OCI-LY3 (cell line): ENCODE results near the gene XRCC5.

ENCODE experiments used
- H2AFZ ChIP-seq: fragments of 200-600, 300-600 bp; shearing (Covaris generic); 2 replicates; pipeline ENCODE4 v1.6.0; 2014; ENCODE audit warnings: antibody characterized with exemption, low read depth, low read length
- H3K27ac ChIP-seq: fragments of 200-600, 300-600 bp; sonication (generic); 2 replicates; pipeline ENCODE4 v1.5.1; 2014; ENCODE audit warnings: mild to moderate bottlenecking, low read length, moderate library complexity, mixed read lengths
- H3K27me3 ChIP-seq: fragments of 200-600, 300-600 bp; sonication (generic); 2 replicates; pipeline ENCODE4 v1.6.1; 2014; ENCODE audit warnings: low read depth, low read length, mixed read lengths
- H3K36me3 ChIP-seq: fragments of 200-600, 300-600 bp; sonication (generic); replicated peaks from 2 replicates; pipeline ENCODE3; 2014; ENCODE audit warnings: low read depth, low read length, mixed read lengths
- H3K4me1 ChIP-seq: fragments of 300-600, 200-600 bp; sonication (generic); 2 replicates; pipeline ENCODE4 v1.6.1; 2014; ENCODE audit warnings: low read length, mixed read lengths
- H3K4me2 ChIP-seq: fragments of 200-600, 300-600 bp; sonication (generic); 2 replicates; pipeline ENCODE4 v1.6.1; 2014; ENCODE audit warnings: low read length, mixed read lengths
- H3K4me3 ChIP-seq: fragments of 300-600, 200-600 bp; sonication (generic); 2 replicates; pipeline ENCODE4 v1.5.1; 2014; ENCODE audit warnings: antibody characterized with exemption, mild to moderate bottlenecking, low read length, moderate library complexity
- H3K79me2 ChIP-seq: fragments of 300-600, 200-600 bp; shearing (Covaris generic); 2 replicates; pipeline ENCODE4 v1.6.1; 2014; ENCODE audit warnings: mild to moderate bottlenecking, low read length, mixed read lengths
- H3K9ac ChIP-seq: fragments of 300-600, 200-600 bp; shearing (Covaris generic); 2 replicates; pipeline ENCODE4 v1.6.0; 2014; ENCODE audit warnings: mild to moderate bottlenecking, low read length, moderate library complexity
- H3K9me3 ChIP-seq: fragments of 200-600, 300-600 bp; shearing (Covaris generic); 2 replicates; pipeline ENCODE4 v1.6.1; 2014; ENCODE audit warnings: low read length, mixed read lengths; ENCODE audit not compliant: insufficient read depth
- H4K20me1 ChIP-seq: fragments of 200-600, 300-600 bp; sonication (generic); 2 replicates; pipeline ENCODE4 v1.6.1; 2016; ENCODE audit warnings: low read length, mixed read lengths; ENCODE audit not compliant: insufficient read depth
- EZH2phosphoT487 ChIP-seq: fragments of 200-600 bp; shearing (Covaris generic); IDR thresholded peaks from 2 replicates; pipeline ENCODE4 v1.6.1; 2018; ENCODE audit warnings: antibody characterized with exemption, mixed run types, low read depth
- TF ChIP-seq, protein P1 (sequence below): fragments of 200-600, 300-600 bp; sonication (generic); IDR thresholded peaks from 2 replicates; pipeline ENCODE4 v1.5.1; 2014; ENCODE audit warnings: antibody characterized with exemption, low read length, low read depth

XRCC5 gene

DNA sequence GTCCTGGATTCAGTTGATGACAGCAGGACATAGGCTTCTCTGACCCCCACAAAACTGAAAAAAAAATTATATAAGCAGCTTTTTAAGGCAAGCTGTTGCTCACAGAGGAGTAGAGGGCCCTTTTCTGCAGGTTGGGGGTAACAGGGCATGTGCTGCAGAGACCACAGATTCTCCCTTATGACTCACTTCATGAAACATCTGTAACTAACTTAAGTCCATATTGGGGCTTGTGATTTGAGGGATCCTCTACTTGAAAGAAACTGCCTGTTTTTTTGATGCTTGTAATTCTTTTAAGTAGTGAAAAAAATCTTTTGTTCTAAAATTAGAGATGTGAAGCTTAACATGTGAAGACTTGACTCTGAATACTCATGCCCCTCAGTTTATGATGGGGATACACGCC, 33.4 kb downstream of the XRCC5 start:
- Histone ChIP-seq H2AFZ (no peak overlapping the region), H3K4me3 (peak overlapping the region; percentile 31; the same call in 1 of the 2 replicates)
- TF ChIP-seq EZH2phosphoT487 = no peak
- TF ChIP-seq, protein P1, sequence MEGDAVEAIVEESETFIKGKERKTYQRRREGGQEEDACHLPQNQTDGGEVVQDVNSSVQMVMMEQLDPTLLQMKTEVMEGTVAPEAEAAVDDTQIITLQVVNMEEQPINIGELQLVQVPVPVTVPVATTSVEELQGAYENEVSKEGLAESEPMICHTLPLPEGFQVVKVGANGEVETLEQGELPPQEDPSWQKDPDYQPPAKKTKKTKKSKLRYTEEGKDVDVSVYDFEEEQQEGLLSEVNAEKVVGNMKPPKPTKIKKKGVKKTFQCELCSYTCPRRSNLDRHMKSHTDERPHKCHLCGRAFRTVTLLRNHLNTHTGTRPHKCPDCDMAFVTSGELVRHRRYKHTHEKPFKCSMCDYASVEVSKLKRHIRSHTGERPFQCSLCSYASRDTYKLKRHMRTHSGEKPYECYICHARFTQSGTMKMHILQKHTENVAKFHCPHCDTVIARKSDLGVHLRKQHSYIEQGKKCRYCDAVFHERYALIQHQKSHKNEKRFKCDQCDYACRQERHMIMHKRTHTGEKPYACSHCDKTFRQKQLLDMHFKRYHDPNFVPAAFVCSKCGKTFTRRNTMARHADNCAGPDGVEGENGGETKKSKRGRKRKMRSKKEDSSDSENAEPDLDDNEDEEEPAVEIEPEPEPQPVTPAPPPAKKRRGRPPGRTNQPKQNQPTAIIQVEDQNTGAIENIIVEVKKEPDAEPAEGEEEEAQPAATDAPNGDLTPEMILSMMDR = no peak

DNA sequence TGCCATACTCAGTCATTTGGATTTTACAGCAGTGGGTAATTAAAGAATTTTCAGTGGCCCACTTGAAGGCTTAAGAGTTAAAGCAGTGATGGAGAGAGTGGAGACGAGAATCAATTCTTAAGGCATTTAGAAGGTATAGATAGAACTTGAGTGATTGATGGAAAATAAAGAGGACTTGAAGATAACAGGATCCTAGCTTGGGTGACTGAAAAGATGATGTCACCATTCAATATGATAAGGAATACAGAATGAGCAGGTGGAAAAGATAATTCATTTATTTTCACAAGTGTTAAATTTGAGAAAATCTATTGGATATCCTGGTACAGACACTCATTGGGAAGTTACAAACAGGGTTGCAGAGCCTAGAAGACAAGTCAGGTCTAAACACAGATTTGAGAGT, 35.2 kb downstream of the XRCC5 start:
- TF ChIP-seq, protein P1 = no peak
- no peak for TF ChIP-seq EZH2phosphoT487
- peaks cover 65% of the 10 kb centered on the region for H3K36me3 ChIP-seq
- H3K79me2 ChIP-seq = peaks cover 61% of the 10 kb centered on the region

More for the DNA sequence above, 33.4 kb downstream of the XRCC5 start:
- H3K4me2 ChIP-seq = peak overlapping the region; percentile 54
- H3K4me1 ChIP-seq = peaks cover 28% of the 10 kb centered on the region
- peak overlapping the region; percentile 97 for H3K27ac ChIP-seq
- peaks cover 66% of the 10 kb centered on the region for H3K36me3 ChIP-seq
- H3K9me3 ChIP-seq = no peaks in the 10 kb centered on the region
- no peaks in the 10 kb centered on the region for H4K20me1 ChIP-seq
- H3K79me2 ChIP-seq = peaks cover 60% of the 10 kb centered on the region
- H3K27me3 ChIP-seq = no peaks in the 10 kb centered on the region
- peak overlapping the region; percentile 66 for H3K9ac ChIP-seq

DNA sequence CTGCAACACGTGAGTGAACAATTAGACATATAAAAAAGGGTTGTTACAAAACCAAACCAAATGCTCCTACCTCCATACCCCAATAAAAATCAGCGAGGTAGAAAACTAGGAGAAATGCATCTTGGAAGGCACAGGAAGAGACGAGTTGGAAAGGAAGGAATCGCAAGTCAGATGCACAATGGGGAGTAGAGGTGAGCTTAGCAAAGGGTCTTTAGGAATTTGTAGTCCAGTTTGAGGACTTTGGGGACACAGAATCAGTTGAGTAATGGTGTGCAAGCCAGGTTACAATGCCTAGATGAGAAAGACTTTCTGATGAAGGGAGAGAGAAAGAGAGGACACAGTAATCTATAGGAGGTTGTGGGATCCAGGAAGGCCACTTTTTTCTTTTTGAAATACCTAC, 35.7 kb downstream of the XRCC5 start:
- H3K9ac ChIP-seq = no peak overlapping the region
- no peak overlapping the region for H3K4me2 ChIP-seq
- H3K36me3 ChIP-seq = peaks cover 63% of the 10 kb centered on the region
- H4K20me1 ChIP-seq = no peaks in the 10 kb centered on the region
- no peak overlapping the region for H3K4me3 ChIP-seq
- H3K27ac ChIP-seq = no peak overlapping the region; the same call in 1 of the 2 replicates
- H2AFZ ChIP-seq = no peak overlapping the region
- no peaks in the 10 kb centered on the region for H3K9me3 ChIP-seq
- peaks cover 63% of the 10 kb centered on the region for H3K79me2 ChIP-seq
- TF ChIP-seq EZH2phosphoT487 = no peak
- TF ChIP-seq, protein P1 = no peak
- H3K27me3 ChIP-seq = no peaks in the 10 kb centered on the region
- H3K4me1 ChIP-seq = peaks cover 28% of the 10 kb centered on the region

More for the DNA sequence above, 35.2 kb downstream of the XRCC5 start:
- Histone ChIP-seq H3K27me3 (no peaks in the 10 kb centered on the region), H3K9me3 (no peaks in the 10 kb centered on the region), H3K27ac (peak overlapping the region; percentile 11; the same call in 1 of the 2 replicates), H3K4me2 (no peak overlapping the region), H3K4me3 (no peak overlapping the region), H2AFZ (no peak overlapping the region), H4K20me1 (no peaks in the 10 kb centered on the region), H3K4me1 (peaks cover 28% of the 10 kb centered on the region), H3K9ac (no peak overlapping the region)

DNA sequence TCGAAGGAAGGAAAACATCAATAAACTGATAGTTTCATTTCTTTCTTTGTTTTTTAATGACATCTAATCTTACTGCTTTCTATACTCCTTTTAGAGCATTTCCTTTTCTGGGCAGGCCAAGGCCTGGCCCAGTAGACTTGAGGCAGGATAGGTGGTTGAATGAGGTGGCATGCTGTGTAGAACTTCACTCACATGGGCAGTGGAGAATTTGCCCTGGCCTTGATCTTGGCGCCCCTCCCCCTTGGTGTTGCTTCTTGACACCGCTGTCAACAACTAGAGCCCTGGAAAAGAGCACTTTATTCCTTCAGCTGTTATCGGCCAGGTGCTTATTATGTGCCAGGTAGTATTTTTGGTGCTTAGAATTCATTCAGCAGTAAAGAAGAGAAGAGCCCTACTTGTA, 37.4 kb downstream of the XRCC5 start:
- Histone ChIP-seq H3K4me1 (peaks cover 19% of the 10 kb centered on the region), H3K9ac (no peak overlapping the region), H3K9me3 (no peaks in the 10 kb centered on the region), H3K79me2 (peaks cover 68% of the 10 kb centered on the region), H3K27ac (no peak overlapping the region), H4K20me1 (no peaks in the 10 kb centered on the region), H3K4me2 (no peak overlapping the region), H3K4me3 (no peak overlapping the region), H3K36me3 (peaks cover 65% of the 10 kb centered on the region), H3K27me3 (no peaks in the 10 kb centered on the region), H2AFZ (no peak overlapping the region)
- no peak for TF ChIP-seq EZH2phosphoT487
- TF ChIP-seq, protein P1 = no peak
